Measurements from ENCODE around the gene MAP3K3.

DNA sequence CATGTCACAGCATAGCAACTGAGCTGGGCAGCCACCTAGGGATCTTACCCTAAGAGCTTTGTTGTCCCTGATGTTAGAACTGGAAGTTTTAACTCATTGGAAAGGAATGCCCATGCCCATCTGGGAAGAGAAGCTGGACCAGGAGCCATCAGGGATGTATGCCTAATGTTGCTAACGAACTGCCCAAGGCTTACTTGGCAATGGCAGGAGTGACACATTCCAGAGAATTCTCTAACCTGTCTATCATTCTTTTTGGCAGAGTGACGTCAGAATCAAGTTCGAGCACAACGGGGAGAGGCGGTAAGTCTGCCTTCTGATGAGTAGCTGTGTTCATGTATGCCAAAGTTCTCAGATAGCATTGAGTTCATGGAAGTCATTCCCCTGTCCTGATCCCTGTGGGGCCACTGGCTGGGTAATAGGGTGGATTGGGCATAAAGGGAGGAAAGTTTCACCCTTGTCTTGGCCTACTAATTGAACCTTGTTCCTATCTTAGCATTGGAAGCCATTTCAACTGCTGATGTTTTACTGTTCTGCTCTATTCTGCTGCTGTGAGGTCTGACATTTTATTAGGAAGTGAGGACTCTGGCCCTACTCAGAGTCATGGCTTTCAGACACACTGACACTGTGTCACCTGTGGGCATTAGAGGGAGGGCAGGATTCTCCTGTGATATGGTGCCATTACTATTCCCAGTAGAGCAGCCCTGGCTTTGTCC is 23.7 kb downstream of the MAP3K3 start:
- TF ChIP-seq, protein P1, sequence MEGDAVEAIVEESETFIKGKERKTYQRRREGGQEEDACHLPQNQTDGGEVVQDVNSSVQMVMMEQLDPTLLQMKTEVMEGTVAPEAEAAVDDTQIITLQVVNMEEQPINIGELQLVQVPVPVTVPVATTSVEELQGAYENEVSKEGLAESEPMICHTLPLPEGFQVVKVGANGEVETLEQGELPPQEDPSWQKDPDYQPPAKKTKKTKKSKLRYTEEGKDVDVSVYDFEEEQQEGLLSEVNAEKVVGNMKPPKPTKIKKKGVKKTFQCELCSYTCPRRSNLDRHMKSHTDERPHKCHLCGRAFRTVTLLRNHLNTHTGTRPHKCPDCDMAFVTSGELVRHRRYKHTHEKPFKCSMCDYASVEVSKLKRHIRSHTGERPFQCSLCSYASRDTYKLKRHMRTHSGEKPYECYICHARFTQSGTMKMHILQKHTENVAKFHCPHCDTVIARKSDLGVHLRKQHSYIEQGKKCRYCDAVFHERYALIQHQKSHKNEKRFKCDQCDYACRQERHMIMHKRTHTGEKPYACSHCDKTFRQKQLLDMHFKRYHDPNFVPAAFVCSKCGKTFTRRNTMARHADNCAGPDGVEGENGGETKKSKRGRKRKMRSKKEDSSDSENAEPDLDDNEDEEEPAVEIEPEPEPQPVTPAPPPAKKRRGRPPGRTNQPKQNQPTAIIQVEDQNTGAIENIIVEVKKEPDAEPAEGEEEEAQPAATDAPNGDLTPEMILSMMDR (conservative IDR thresholded peaks at IDR 0.05; ENCODE audit: low read depth in 2 of 2), result no peak
- TF ChIP-seq, protein P2, sequence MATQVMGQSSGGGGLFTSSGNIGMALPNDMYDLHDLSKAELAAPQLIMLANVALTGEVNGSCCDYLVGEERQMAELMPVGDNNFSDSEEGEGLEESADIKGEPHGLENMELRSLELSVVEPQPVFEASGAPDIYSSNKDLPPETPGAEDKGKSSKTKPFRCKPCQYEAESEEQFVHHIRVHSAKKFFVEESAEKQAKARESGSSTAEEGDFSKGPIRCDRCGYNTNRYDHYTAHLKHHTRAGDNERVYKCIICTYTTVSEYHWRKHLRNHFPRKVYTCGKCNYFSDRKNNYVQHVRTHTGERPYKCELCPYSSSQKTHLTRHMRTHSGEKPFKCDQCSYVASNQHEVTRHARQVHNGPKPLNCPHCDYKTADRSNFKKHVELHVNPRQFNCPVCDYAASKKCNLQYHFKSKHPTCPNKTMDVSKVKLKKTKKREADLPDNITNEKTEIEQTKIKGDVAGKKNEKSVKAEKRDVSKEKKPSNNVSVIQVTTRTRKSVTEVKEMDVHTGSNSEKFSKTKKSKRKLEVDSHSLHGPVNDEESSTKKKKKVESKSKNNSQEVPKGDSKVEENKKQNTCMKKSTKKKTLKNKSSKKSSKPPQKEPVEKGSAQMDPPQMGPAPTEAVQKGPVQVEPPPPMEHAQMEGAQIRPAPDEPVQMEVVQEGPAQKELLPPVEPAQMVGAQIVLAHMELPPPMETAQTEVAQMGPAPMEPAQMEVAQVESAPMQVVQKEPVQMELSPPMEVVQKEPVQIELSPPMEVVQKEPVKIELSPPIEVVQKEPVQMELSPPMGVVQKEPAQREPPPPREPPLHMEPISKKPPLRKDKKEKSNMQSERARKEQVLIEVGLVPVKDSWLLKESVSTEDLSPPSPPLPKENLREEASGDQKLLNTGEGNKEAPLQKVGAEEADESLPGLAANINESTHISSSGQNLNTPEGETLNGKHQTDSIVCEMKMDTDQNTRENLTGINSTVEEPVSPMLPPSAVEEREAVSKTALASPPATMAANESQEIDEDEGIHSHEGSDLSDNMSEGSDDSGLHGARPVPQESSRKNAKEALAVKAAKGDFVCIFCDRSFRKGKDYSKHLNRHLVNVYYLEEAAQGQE (IDR thresholded peaks at IDR 0.05; ENCODE audit: unreplicated experiment), result no peak
- TF ChIP-seq EZH2 (IDR thresholded peaks at IDR 0.05; ENCODE audit: low read depth, unreplicated experiment) (no peak), ZNF331 (CRISPR knock-in tag; IDR thresholded peaks at IDR 0.05; ENCODE audit: low read depth) (no peak), JUNB (IDR thresholded peaks at IDR 0.05; ENCODE audit: unreplicated experiment) (no peak), POLR2AphosphoS5 (IDR thresholded peaks at IDR 0.05; ENCODE audit: low read depth) (no peak), CREB1 (CRISPR knock-in tag; IDR thresholded peaks at IDR 0.05; ENCODE audit: low read depth) (no peak)
